HCT116 (cell line): ENCODE data around the gene RMDN2.

Experiments
- CTCF ChIP-seq, 3 experiments: fragments of 200-600 bp in 1 of 3; sonication (generic) in 1 of 3; IDR thresholded peaks in 2 of 3; conservative IDR thresholded peaks in 1 of 3; 2 replicates each; pipeline ENCODE4 v1.5.1; 2012 to 2017; ENCODE audit warnings: low read depth in 2 of 3, low read length in 2 of 3, antibody characterized with exemption in 1 of 3, borderline replicate concordance in 1 of 3, control low read depth in 1 of 3, mild to moderate bottlenecking in 1 of 3, mixed read lengths in 1 of 3, mixed run types in 1 of 3, moderate library complexity in 1 of 3; ENCODE audit not compliant: insufficient read depth in 1 of 3
- POLR2A ChIP-seq: IDR thresholded peaks from 2 replicates; pipeline ENCODE4 v1.7.0; 2011; ENCODE audit warnings: borderline replicate concordance; ENCODE audit not compliant: insufficient read depth, insufficient read length; ENCODE audit errors: extremely low read depth
- POLR2AphosphoS5 ChIP-seq: IDR thresholded peaks from 2 replicates; pipeline ENCODE4 v1.6.1; 2011; ENCODE audit warnings: mild to moderate bottlenecking, low read depth, low read length, moderate library complexity
- RAD21 ChIP-seq: IDR thresholded peaks from 2 replicates; pipeline ENCODE4 v1.6.1; 2012; ENCODE audit warnings: low read depth, mild to moderate bottlenecking
- REST ChIP-seq: IDR thresholded peaks from 2 replicates; pipeline ENCODE4 v1.6.1; 2012; ENCODE audit warnings: low read depth
- SRF ChIP-seq: IDR thresholded peaks from 2 replicates; pipeline ENCODE4 v1.6.1; 2012; ENCODE audit warnings: low read depth
- ZBTB33 ChIP-seq: IDR thresholded peaks from 2 replicates; pipeline ENCODE4 v1.6.1; 2011; ENCODE audit warnings: mild to moderate bottlenecking, low read length, moderate library complexity; ENCODE audit not compliant: insufficient replicate concordance; ENCODE audit errors: extremely low read depth

- no peak for TF ChIP-seq CTCF (IDR thresholded peaks at IDR 0.05 in 2 of 3, conservative IDR thresholded peaks at IDR 0.05 in 1 of 3; ENCODE audit: borderline replicate concordance in 1 of 3, insufficient read depth in 1 of 3, low read depth in 2 of 3, low read length in 2 of 3)
- no peak for TF ChIP-seq ZBTB33
- TF ChIP-seq POLR2AphosphoS5: no peak
- TF ChIP-seq SRF: no peak
- no peak for TF ChIP-seq RAD21
- TF ChIP-seq POLR2A: no peak
- TF ChIP-seq REST: no peak
These were observed 51.3 kb downstream of the RMDN2 start for GRCh38 chr2:37976411-37976810.
